Measurements from ENCODE around the gene KRT27. TPM values are rescaled to one million over a fixed set of nuclear protein-coding genes. Genes with fewer than 3 reads are reported as not detected.

Gene KRT27
- total RNA-seq, 4 donors from 2014 or later: not detected

GRCh38 chr17:40794466-40794865 lies 12.1 kb upstream of the KRT27 start:
- no peak for TF ChIP-seq CTCF (IDR thresholded peaks at IDR 0.05; ENCODE audit: low read depth)

DNA sequence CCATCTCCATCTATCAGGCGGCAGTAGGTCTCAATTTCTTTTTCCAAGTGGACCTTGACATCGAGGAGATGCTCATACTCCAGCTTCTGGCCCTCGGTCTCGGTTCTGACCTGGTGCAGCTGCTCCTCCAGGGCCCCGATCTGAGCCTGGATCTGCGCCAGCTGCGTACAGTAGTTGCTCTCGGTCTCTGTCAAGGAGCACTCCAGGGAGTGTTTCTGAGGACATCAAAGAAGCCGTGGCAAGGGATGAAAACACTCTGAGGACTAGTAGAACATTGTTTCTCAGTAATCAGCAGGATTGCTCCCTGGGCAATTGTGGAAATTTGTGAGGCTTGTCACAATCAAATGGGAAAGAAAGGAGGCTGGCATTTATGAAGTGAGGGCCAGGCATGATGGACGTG lies 11.5 kb upstream of the KRT27 start:
- no peak for TF ChIP-seq CTCF (IDR thresholded peaks at IDR 0.05; ENCODE audit: low read depth)

GRCh38 chr17:40791787-40792436 lies 9.6 kb upstream of the KRT27 start:
- no peak for TF ChIP-seq CTCF (IDR thresholded peaks at IDR 0.05; ENCODE audit: low read depth)

DNA sequence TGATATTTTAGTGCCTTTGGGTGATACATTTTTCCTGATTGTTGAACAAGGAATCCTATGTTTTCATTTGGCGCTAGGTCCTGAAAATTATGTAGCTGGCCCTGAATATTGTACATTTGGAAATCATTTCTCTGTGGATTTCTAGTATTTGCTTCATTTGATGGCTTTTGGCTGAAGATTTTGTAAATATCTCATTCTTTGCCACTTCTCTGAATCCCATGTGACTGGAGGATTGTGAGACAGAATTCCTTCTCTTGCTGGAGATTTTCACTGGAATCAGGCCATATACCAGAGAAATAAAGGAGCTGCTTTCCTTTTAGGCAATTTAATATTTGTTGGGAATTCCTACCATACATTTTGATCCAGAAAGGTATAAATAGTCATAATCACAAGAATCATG lies 8.8 kb upstream of the KRT27 start:
- TF ChIP-seq CTCF (IDR thresholded peaks at IDR 0.05; ENCODE audit: low read depth): no peak

DNA sequence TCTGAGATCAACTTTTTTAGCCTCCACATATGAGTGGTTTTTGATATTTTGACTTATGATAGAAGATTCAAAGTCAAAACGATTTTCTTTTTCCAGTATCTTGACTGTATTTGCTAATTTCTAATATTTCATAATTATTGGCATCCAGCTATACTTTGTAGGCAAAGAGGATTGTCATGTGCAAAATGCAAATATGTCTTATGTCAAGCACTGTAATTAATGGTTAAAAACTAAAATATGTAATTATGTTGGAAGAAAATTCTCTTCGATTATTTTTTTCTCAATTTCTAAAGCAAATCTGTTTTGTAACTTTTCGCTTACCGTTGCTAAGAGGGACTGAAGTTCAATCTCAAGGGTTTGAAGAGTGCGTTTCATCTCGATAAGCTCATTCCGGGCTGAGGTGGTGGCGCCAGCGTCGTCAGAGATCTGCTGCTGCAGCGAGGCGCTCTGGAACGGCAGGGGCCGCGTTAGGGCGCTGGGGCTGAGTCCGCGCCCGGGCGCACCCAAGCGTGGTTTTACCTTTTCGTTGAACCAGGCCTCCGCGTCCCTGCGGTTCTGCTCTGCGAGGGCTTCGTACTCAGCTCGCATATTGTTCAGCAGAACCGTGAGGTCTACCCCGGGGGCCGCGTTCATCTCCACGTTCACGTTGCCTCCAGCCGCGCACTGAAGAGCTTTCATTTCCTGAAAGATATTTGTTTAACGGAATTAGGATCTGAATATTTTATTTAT lies 3.0 kb downstream of the KRT27 start:
- no peak for TF ChIP-seq CTCF (IDR thresholded peaks at IDR 0.05; ENCODE audit: low read depth)

DNA sequence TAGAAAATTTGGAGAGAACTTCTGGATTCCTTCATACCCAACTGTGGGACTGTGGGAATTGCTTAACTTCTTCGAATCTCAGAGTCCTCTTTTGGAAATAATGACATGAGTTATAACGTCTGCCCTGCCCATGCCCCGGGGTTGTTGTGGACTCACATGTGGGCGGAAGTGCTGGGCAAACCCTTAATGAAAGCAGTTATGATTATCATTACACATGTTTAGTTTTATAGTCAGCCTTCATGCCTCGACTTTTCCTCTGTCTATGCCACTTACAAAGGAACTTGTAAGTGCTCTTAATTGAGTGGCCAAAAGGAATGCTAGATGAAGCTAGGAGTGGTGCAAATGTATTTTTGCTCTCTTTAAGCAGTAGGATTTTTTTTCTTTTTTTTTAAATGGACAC lies 3.9 kb downstream of the KRT27 start:
- no peak for TF ChIP-seq CTCF (IDR thresholded peaks at IDR 0.05; ENCODE audit: low read depth)

GRCh38 chr17:40777971-40778370 lies 4.4 kb downstream of the KRT27 start:
- TF ChIP-seq CTCF (IDR thresholded peaks at IDR 0.05; ENCODE audit: low read depth): no peak
